ENCODE measurements around the gene KY. TPM values are rescaled to one million over a fixed set of nuclear protein-coding genes. Genes with fewer than 3 reads are reported as not detected.

The KY gene
- total RNA-seq, 2 donors from 2014 or later, result not detected

GRCh38 chr3:134663721-134664456 lies 13.1 kb upstream of the KY start:
- Mint-ChIP-seq H3K4me1 (ENCODE audit: low read depth in 2 of 2) (no peaks in the 10 kb centered on the region), H3K9me3 (no peaks in the 10 kb centered on the region), H3K27me3 (peaks cover 6 to 20% of the 10 kb centered on the region in 2 donors), H3K36me3 (no peaks in the 10 kb centered on the region), H3K4me3 (no peak overlapping the region), H3K27ac (no peak overlapping the region)
- DNase-seq (ENCODE audit: low spot score), result no peak
- no peak for ATAC-seq

- ATAC-seq, result no peak
- H3K9me3 Mint-ChIP-seq, result no peaks in the 10 kb centered on the region
- no peak overlapping the region for H3K27ac Mint-ChIP-seq
- no peaks in the 10 kb centered on the region for H3K4me1 Mint-ChIP-seq (ENCODE audit: low read depth in 2 of 2)
- no peak for DNase-seq (ENCODE audit: low spot score)
- H3K36me3 Mint-ChIP-seq, result no peaks in the 10 kb centered on the region
- H3K27me3 Mint-ChIP-seq, result peaks cover 6 to 11% of the 10 kb centered on the region in 2 donors
- H3K4me3 Mint-ChIP-seq, result no peak overlapping the region
These were observed 9.2 kb upstream of the KY start for GRCh38 chr3:134660046-134660441.

- Mint-ChIP-seq H3K9me3 (no peaks in the 10 kb centered on the region), H3K27me3 (peaks cover 6 to 11% of the 10 kb centered on the region in 2 donors), H3K4me3 (no peak overlapping the region), H3K36me3 (no peaks in the 10 kb centered on the region), H3K4me1 (ENCODE audit: low read depth in 2 of 2) (no peaks in the 10 kb centered on the region), H3K27ac (no peak overlapping the region)
- DNase-seq (ENCODE audit: low spot score) (no peak), ATAC-seq (no peak)
These were observed 8.7 kb upstream of the KY start for GRCh38 chr3:134659391-134660045.

GRCh38 chr3:134658555-134658954 lies 7.7 kb upstream of the KY start:
- no peak overlapping the region for H3K27ac Mint-ChIP-seq
- no peaks in the 10 kb centered on the region for H3K36me3 Mint-ChIP-seq
- peaks cover 6 to 11% of the 10 kb centered on the region in 2 donors for H3K27me3 Mint-ChIP-seq
- no peaks in the 10 kb centered on the region for H3K4me1 Mint-ChIP-seq (ENCODE audit: low read depth in 2 of 2)
- no peak for ATAC-seq
- H3K9me3 Mint-ChIP-seq, result no peaks in the 10 kb centered on the region
- DNase-seq (ENCODE audit: low spot score), result no peak
- no peak overlapping the region for H3K4me3 Mint-ChIP-seq

- no peak overlapping the region for H3K4me3 Mint-ChIP-seq
- no peak for DNase-seq (ENCODE audit: low spot score)
- H3K27me3 Mint-ChIP-seq, result peaks cover 7% of the 10 kb centered on the region in 2 donors
- no peaks in the 10 kb centered on the region for H3K4me1 Mint-ChIP-seq (ENCODE audit: low read depth in 2 of 2)
- H3K9me3 Mint-ChIP-seq, result no peaks in the 10 kb centered on the region
- H3K36me3 Mint-ChIP-seq, result no peaks in the 10 kb centered on the region
- peak in 1 of 2 donors; percentile 9 for ATAC-seq
- no peak overlapping the region for H3K27ac Mint-ChIP-seq
These were observed 5.5 kb upstream of the KY start for GRCh38 chr3:134656211-134656800.

GRCh38 chr3:134655706-134656105 lies 4.9 kb upstream of the KY start:
- H3K27ac Mint-ChIP-seq, result no peak overlapping the region
- H3K36me3 Mint-ChIP-seq, result no peaks in the 10 kb centered on the region
- H3K4me3 Mint-ChIP-seq, result no peak overlapping the region
- H3K4me1 Mint-ChIP-seq (ENCODE audit: low read depth in 2 of 2), result no peaks in the 10 kb centered on the region
- H3K27me3 Mint-ChIP-seq, result peaks cover under 1 to 9% of the 10 kb centered on the region in 2 donors
- no peak for ATAC-seq
- no peaks in the 10 kb centered on the region for H3K9me3 Mint-ChIP-seq
- DNase-seq (ENCODE audit: low spot score), result no peak

- Mint-ChIP-seq H3K27me3 (peaks cover 0 to 12% of the 10 kb centered on the region in 2 donors), H3K36me3 (no peaks in the 10 kb centered on the region), H3K9me3 (no peaks in the 10 kb centered on the region), H3K4me3 (no peak overlapping the region), H3K4me1 (ENCODE audit: low read depth in 2 of 2) (no peaks in the 10 kb centered on the region), H3K27ac (no peak overlapping the region)
- DNase-seq (ENCODE audit: low spot score) (no peak), ATAC-seq (no peak)
These were observed 3.2 kb upstream of the KY start for GRCh38 chr3:134654031-134654430.

- H3K27ac Mint-ChIP-seq, result no peak overlapping the region
- H3K9me3 Mint-ChIP-seq, result no peaks in the 10 kb centered on the region
- H3K4me3 Mint-ChIP-seq, result no peak overlapping the region
- H3K36me3 Mint-ChIP-seq, result no peaks in the 10 kb centered on the region
- ATAC-seq (no peak), DNase-seq (ENCODE audit: low spot score) (no peak)
- H3K4me1 Mint-ChIP-seq (ENCODE audit: low read depth in 2 of 2), result no peaks in the 10 kb centered on the region
- H3K27me3 Mint-ChIP-seq, result peaks cover 0 to 12% of the 10 kb centered on the region in 2 donors
These were observed 2.2 kb upstream of the KY start for GRCh38 chr3:134652886-134653630.

- Mint-ChIP-seq H3K27ac (no peak overlapping the region), H3K4me3 (no peak overlapping the region), H3K36me3 (no peaks in the 10 kb centered on the region), H3K4me1 (ENCODE audit: low read depth in 2 of 2) (no peaks in the 10 kb centered on the region), H3K9me3 (no peaks in the 10 kb centered on the region), H3K27me3 (peaks cover 0 to 12% of the 10 kb centered on the region in 2 donors)
- ATAC-seq, result no peak
- DNase-seq (ENCODE audit: low spot score), result no peak
These were observed 1.6 kb upstream of the KY start for GRCh38 chr3:134652409-134652831.

- Mint-ChIP-seq H3K27me3 (peaks cover 0 to 12% of the 10 kb centered on the region in 2 donors), H3K27ac (no peak overlapping the region), H3K36me3 (no peaks in the 10 kb centered on the region), H3K9me3 (no peaks in the 10 kb centered on the region), H3K4me1 (ENCODE audit: low read depth in 2 of 2) (no peaks in the 10 kb centered on the region), H3K4me3 (no peak overlapping the region)
- DNase-seq (ENCODE audit: low spot score) (no peak), ATAC-seq (no peak)
These were observed 672 bp upstream of the KY start for GRCh38 chr3:134651347-134652041.

GRCh38 chr3:134649106-134649705 lies 1.6 kb downstream of the KY start:
- no peak for DNase-seq (ENCODE audit: low spot score)
- Mint-ChIP-seq H3K36me3 (no peaks in the 10 kb centered on the region), H3K27me3 (peaks cover 0 to 6% of the 10 kb centered on the region in 2 donors), H3K9me3 (no peaks in the 10 kb centered on the region), H3K27ac (no peak overlapping the region), H3K4me3 (no peak overlapping the region), H3K4me1 (ENCODE audit: low read depth in 2 of 2) (no peaks in the 10 kb centered on the region)
- no peak for ATAC-seq

GRCh38 chr3:134647902-134648760 lies 2.7 kb downstream of the KY start:
- DNase-seq (ENCODE audit: low spot score) (no peak), ATAC-seq (no peak)
- peaks cover 0 to 6% of the 10 kb centered on the region in 2 donors for H3K27me3 Mint-ChIP-seq
- H3K4me1 Mint-ChIP-seq (ENCODE audit: low read depth in 2 of 2), result no peaks in the 10 kb centered on the region
- H3K9me3 Mint-ChIP-seq, result no peaks in the 10 kb centered on the region
- no peaks in the 10 kb centered on the region for H3K36me3 Mint-ChIP-seq
- no peak overlapping the region for H3K27ac Mint-ChIP-seq
- H3K4me3 Mint-ChIP-seq, result no peak overlapping the region
